ENCODE results near the gene INSYN2A. TPM values are rescaled to one million over a fixed set of nuclear protein-coding genes. Genes with fewer than 3 reads are reported as not detected.
A peak's percentile ranks its signal among the peaks of the same experiment; 100 is the strongest.

INSYN2A gene
- total RNA-seq, 1 donor from 2014 or later = 4.6 TPM

GRCh38 chr10:127194111-127194510 is 2.3 kb downstream of the INSYN2A start:
- H3K36me3 Mint-ChIP-seq (ENCODE audit: unreplicated experiment) = peaks cover 3% of the 10 kb centered on the region
- no peaks in the 10 kb centered on the region for H3K9me3 Mint-ChIP-seq (ENCODE audit: unreplicated experiment)
- H3K27me3 Mint-ChIP-seq (ENCODE audit: unreplicated experiment) = no peaks in the 10 kb centered on the region
- no peak for TF ChIP-seq CTCF (IDR thresholded peaks at IDR 0.05)
- H3K4me1 Mint-ChIP-seq (ENCODE audit: unreplicated experiment) = peaks cover 14% of the 10 kb centered on the region
- peak overlapping the region; percentile 10 for H3K4me3 Mint-ChIP-seq (ENCODE audit: unreplicated experiment)
- no peak overlapping the region for H3K27ac Mint-ChIP-seq (ENCODE audit: unreplicated experiment)
- no peak for DNase-seq (ENCODE audit: extremely low spot score, unreplicated experiment)

- no peak for TF ChIP-seq CTCF (IDR thresholded peaks at IDR 0.05)
- Mint-ChIP-seq H3K9me3 (ENCODE audit: unreplicated experiment) (no peaks in the 10 kb centered on the region), H3K4me1 (ENCODE audit: unreplicated experiment) (peaks cover 11% of the 10 kb centered on the region), H3K4me3 (ENCODE audit: unreplicated experiment) (no peak overlapping the region), H3K36me3 (ENCODE audit: unreplicated experiment) (peaks cover 3% of the 10 kb centered on the region), H3K27me3 (ENCODE audit: unreplicated experiment) (no peaks in the 10 kb centered on the region), H3K27ac (ENCODE audit: unreplicated experiment) (no peak overlapping the region)
- DNase-seq (ENCODE audit: extremely low spot score, unreplicated experiment) = no peak
Measured at GRCh38 chr10:127193125-127193524, 3.3 kb downstream of the INSYN2A start.

- Mint-ChIP-seq H3K9me3 (ENCODE audit: unreplicated experiment) (peaks cover 4% of the 10 kb centered on the region), H3K27me3 (ENCODE audit: unreplicated experiment) (no peaks in the 10 kb centered on the region), H3K27ac (ENCODE audit: unreplicated experiment) (no peak overlapping the region), H3K4me3 (ENCODE audit: unreplicated experiment) (no peak overlapping the region), H3K4me1 (ENCODE audit: unreplicated experiment) (peaks cover 7% of the 10 kb centered on the region), H3K36me3 (ENCODE audit: unreplicated experiment) (peaks cover 10% of the 10 kb centered on the region)
- DNase-seq (ENCODE audit: extremely low spot score, unreplicated experiment) = no peak
- TF ChIP-seq CTCF (IDR thresholded peaks at IDR 0.05) = no peak
Measured at GRCh38 chr10:127190427-127190826, 6.0 kb downstream of the INSYN2A start.

GRCh38 chr10:127189226-127189625 is 7.2 kb downstream of the INSYN2A start:
- H3K36me3 Mint-ChIP-seq (ENCODE audit: unreplicated experiment) = peaks cover 15% of the 10 kb centered on the region
- peaks cover 8% of the 10 kb centered on the region for H3K9me3 Mint-ChIP-seq (ENCODE audit: unreplicated experiment)
- DNase-seq (ENCODE audit: extremely low spot score, unreplicated experiment) = no peak
- no peak overlapping the region for H3K4me3 Mint-ChIP-seq (ENCODE audit: unreplicated experiment)
- peaks cover 7% of the 10 kb centered on the region for H3K4me1 Mint-ChIP-seq (ENCODE audit: unreplicated experiment)
- TF ChIP-seq CTCF (IDR thresholded peaks at IDR 0.05) = no peak
- no peaks in the 10 kb centered on the region for H3K27me3 Mint-ChIP-seq (ENCODE audit: unreplicated experiment)
- H3K27ac Mint-ChIP-seq (ENCODE audit: unreplicated experiment) = no peak overlapping the region

- H3K36me3 Mint-ChIP-seq (ENCODE audit: unreplicated experiment) = peaks cover 21% of the 10 kb centered on the region
Measured at GRCh38 chr10:127186813-127187212, 9.6 kb downstream of the INSYN2A start.

More at GRCh38 chr10:127186813-127187212, 9.6 kb downstream of the INSYN2A start:
- H3K27me3 Mint-ChIP-seq (ENCODE audit: unreplicated experiment) = no peaks in the 10 kb centered on the region
- no peak for DNase-seq (ENCODE audit: extremely low spot score, unreplicated experiment)
- no peak for TF ChIP-seq CTCF (IDR thresholded peaks at IDR 0.05)
- no peak overlapping the region for H3K27ac Mint-ChIP-seq (ENCODE audit: unreplicated experiment)
- peaks cover 8% of the 10 kb centered on the region for H3K9me3 Mint-ChIP-seq (ENCODE audit: unreplicated experiment)
- H3K4me1 Mint-ChIP-seq (ENCODE audit: unreplicated experiment) = peaks cover 7% of the 10 kb centered on the region
- H3K4me3 Mint-ChIP-seq (ENCODE audit: unreplicated experiment) = no peak overlapping the region

Data from osteocyte (in vitro differentiated cells).